Liver (tissue), 9 donors: ENCODE data around the gene UBR4. TPM values are rescaled to one million over a fixed set of nuclear protein-coding genes. Genes with fewer than 3 reads are reported as not detected.

Experiments
- DNase-seq: peaks from one replicate; pipeline ENCODE4 v3.0.0-alpha.2; 2017; ENCODE audit warnings: low spot score
- H3K27ac ChIP-seq, 2 donors: one replicate each; pipeline ENCODE4 v1.7.0; 2013; ENCODE audit warnings: inconsistent platforms in 2 of 2, low read length in 2 of 2, control low read depth in 1 of 2, low read depth in 1 of 2, mild to moderate bottlenecking in 1 of 2
- H3K27me3 ChIP-seq, 4 donors: one replicate each; pipeline versions ENCODE4 v1.6.1 to v1.7.0; 2013; ENCODE audit warnings: low read length in 3 of 4, inconsistent platforms in 1 of 4, mild to moderate bottlenecking in 1 of 4, moderate library complexity in 1 of 4; ENCODE audit not compliant: control insufficient read depth in 4 of 4, insufficient read depth in 4 of 4
- H3K36me3 ChIP-seq, 4 donors: one replicate each; pipeline versions ENCODE4 v1.6.1 to v1.7.0; 2013; ENCODE audit warnings: low read length in 3 of 4, mild to moderate bottlenecking in 3 of 4, low read depth in 1 of 4, moderate library complexity in 1 of 4; ENCODE audit not compliant: control insufficient read depth in 4 of 4, insufficient read depth in 3 of 4
- H3K4me1 ChIP-seq, 4 donors: one replicate each; pipeline versions ENCODE4 v1.6.1 to v1.7.0; 2013; ENCODE audit warnings: low read length in 3 of 4, mild to moderate bottlenecking in 3 of 4, moderate library complexity in 1 of 4; ENCODE audit not compliant: control insufficient read depth in 4 of 4, insufficient read depth in 4 of 4
- H3K4me3 ChIP-seq, 3 donors: one replicate each; pipeline versions ENCODE4 v1.6.1 to v1.7.0; 2013; ENCODE audit warnings: low read length in 3 of 3, control low read depth in 1 of 3, low read depth in 1 of 3, mild to moderate bottlenecking in 1 of 3
- H3K9ac ChIP-seq, 2 donors: one replicate each; pipeline ENCODE4 v1.7.0; 2013; ENCODE audit warnings: low read length in 2 of 2, mild to moderate bottlenecking in 2 of 2, moderate library complexity in 2 of 2, control low read depth in 1 of 2, low read depth in 1 of 2
- H3K9me3 ChIP-seq, 4 donors: one replicate each; pipeline versions ENCODE4 v1.6.1 to v1.7.0; 2013; ENCODE audit warnings: low read length in 3 of 4; ENCODE audit not compliant: control insufficient read depth in 4 of 4
- ATF3 ChIP-seq: IDR thresholded peaks from 2 replicates; pipeline ENCODE4 v1.6.1; 2016; ENCODE audit warnings: antibody characterized with exemption
- CTCF ChIP-seq: fragments of 150-350 bp; IDR thresholded peaks from 2 replicates; pipeline ENCODE4 v1.5.1; 2017; ENCODE audit warnings: improper control_type of control experiment, low read depth, low read length; ENCODE audit not compliant: missing input control
- EGR1 ChIP-seq, 2 donors: IDR thresholded peaks; 2 replicates each; pipeline ENCODE4 v1.6.1; 2016 to 2018; ENCODE audit warnings: antibody characterized with exemption in 2 of 2, low read depth in 2 of 2
- FOXA1 ChIP-seq: IDR thresholded peaks from 2 replicates; pipeline ENCODE4 v1.6.1; 2016; ENCODE audit warnings: antibody characterized with exemption
- FOXA2 ChIP-seq: IDR thresholded peaks from 2 replicates; pipeline ENCODE4 v1.6.1; 2016; ENCODE audit warnings: antibody characterized with exemption
- GABPA ChIP-seq, 2 donors: IDR thresholded peaks in 1 of 2; conservative IDR thresholded peaks in 1 of 2; 2 replicates each; pipeline ENCODE4 v1.6.1; 2016; ENCODE audit warnings: antibody characterized with exemption in 2 of 2, mild to moderate bottlenecking in 1 of 2, moderate library complexity in 1 of 2
- HNF4A ChIP-seq, 2 donors: conservative IDR thresholded peaks; 2 replicates each; pipeline ENCODE4 v1.6.1; 2016; ENCODE audit warnings: antibody characterized with exemption in 2 of 2, mild to moderate bottlenecking in 2 of 2
- HNF4G ChIP-seq: IDR thresholded peaks from 2 replicates; pipeline ENCODE4 v1.6.1; 2016; ENCODE audit warnings: antibody characterized with exemption
- JUND ChIP-seq, 2 donors: IDR thresholded peaks; 2 replicates each; pipeline ENCODE4 v1.6.1; 2016; ENCODE audit warnings: antibody characterized with exemption in 2 of 2
- MAX ChIP-seq: IDR thresholded peaks from 2 replicates; pipeline ENCODE4 v1.6.1; 2016; ENCODE audit warnings: antibody characterized with exemption
- NR2F2 ChIP-seq: IDR thresholded peaks from 2 replicates; pipeline ENCODE4 v1.6.1; 2016; ENCODE audit warnings: antibody characterized with exemption
- RAD21 ChIP-seq, 2 donors: IDR thresholded peaks; 2 replicates each; pipeline ENCODE4 v1.6.1; 2016; ENCODE audit warnings: antibody characterized with exemption in 2 of 2, mild to moderate bottlenecking in 2 of 2
- REST ChIP-seq: IDR thresholded peaks from 2 replicates; pipeline ENCODE4 v1.6.1; 2016; ENCODE audit warnings: antibody characterized with exemption, mild to moderate bottlenecking
- RXRA ChIP-seq, 2 donors: IDR thresholded peaks; 2 replicates each; pipeline ENCODE4 v1.6.1; 2017 to 2018; ENCODE audit warnings: antibody characterized with exemption in 2 of 2, mild to moderate bottlenecking in 1 of 2
- SP1 ChIP-seq: IDR thresholded peaks from 2 replicates; pipeline ENCODE4 v1.6.1; 2018; ENCODE audit warnings: antibody characterized with exemption, mild to moderate bottlenecking
- TAF1 ChIP-seq: conservative IDR thresholded peaks from 2 replicates; pipeline ENCODE4 v1.6.1; 2016; ENCODE audit warnings: antibody characterized with exemption, mild to moderate bottlenecking
- YY1 ChIP-seq: IDR thresholded peaks from 2 replicates; pipeline ENCODE4 v1.6.1; 2016; ENCODE audit warnings: antibody characterized with exemption, mild to moderate bottlenecking
- ZBTB33 ChIP-seq: IDR thresholded peaks from 2 replicates; pipeline ENCODE4 v1.6.1; 2016; ENCODE audit warnings: antibody characterized with exemption
- WGBS: extraction: QIAGEN DNeasy Blood & Tissue Kit; methylation state at CpG from one replicate; pipeline ENCODE4 v1.1.7; 2013; 5-methylcytosine and 5-hydroxymethylcytosine counted together
- polyA plus RNA-seq, 2 donors: library from polyadenylated mRNA; stranded (reverse) in 1 of 2; unstranded in 1 of 2; fragments of 200-250 nt in 1 of 2; fragments of >200 nt in 1 of 2; fragmentation: Nextera tagmentation in 1 of 2; extraction: Ambion mirVana in 1 of 2; gene quantifications; one replicate each; pipeline versions ENCODE4 v1.2.1 to v1.2.3, GENCODE V29; 2013 to 2015
- total RNA-seq, 2 donors: library from RNA; depleted of rRNA; stranded (reverse); fragments of >200 nt; gene quantifications; one replicate each; pipeline ENCODE4 v1.2.3, GENCODE V29; 2014
- donor health status: healthy.
- donor health status: healthy.
- donor health status: healthy.
- donor health status: healthy.
- donor health status: healthy.

Gene UBR4
- total and polyA plus RNA-seq, 4 donors: 45.4 to 156 (median 86.9) TPM

- no peaks in the 10 kb centered on the region for H3K27me3 ChIP-seq
- peak overlapping the region in 1 of 2 donors; percentile 70 for H3K9ac ChIP-seq
- H3K4me1 ChIP-seq: peaks cover 16 to 48% (median 44%) of the 10 kb centered on the region in 4 donors
- H3K36me3 ChIP-seq: peaks cover 12 to 54% (median 39%) of the 10 kb centered on the region in 4 donors
- TF ChIP-seq EGR1 (IDR thresholded peaks at IDR 0.05; ENCODE audit: low read depth in 2 of 2) (no peak), HNF4G (no peak), ATF3 (no peak), FOXA1 (no peak), GABPA (IDR thresholded peaks at IDR 0.05 in 1 of 2, conservative IDR thresholded peaks at IDR 0.05 in 1 of 2) (no peak), MAX (no peak)
- no peak for DNase-seq
- no peaks in the 10 kb centered on the region for H3K9me3 ChIP-seq
- WGBS: 84% methylated on average over 3 of the region's 3 CpGs
- H3K4me3 ChIP-seq: no peak overlapping the region
- peak overlapping the region; percentile 88 to 90 for H3K27ac ChIP-seq
These were observed 129.3 kb downstream of the UBR4 start for GRCh38 chr1:19080721-19081120.

- H3K9ac ChIP-seq: peak overlapping the region in 1 of 2 donors; percentile 70
- 35% methylated on average over 16 of the region's 16 CpGs for WGBS
- peaks cover 10 to 49% (median 38%) of the 10 kb centered on the region in 4 donors for H3K36me3 ChIP-seq
- peak; percentile 50 to 78 for TF ChIP-seq HNF4A (conservative IDR thresholded peaks at IDR 0.05)
- no peak for TF ChIP-seq HNF4G
- no peak for TF ChIP-seq TAF1
- TF ChIP-seq ZBTB33: peak; percentile 85
- peak in 1 of 2 donors; percentile 78 for TF ChIP-seq JUND (IDR thresholded peaks at IDR 0.05)
- TF ChIP-seq ATF3: peak; percentile 46
- TF ChIP-seq EGR1 (IDR thresholded peaks at IDR 0.05; ENCODE audit: low read depth in 2 of 2): peak; percentile 40 to 92
- no peak for TF ChIP-seq NR2F2
- peak; percentile 82 for TF ChIP-seq MAX
- peak; percentile 48 to 56 for TF ChIP-seq RAD21 (IDR thresholded peaks at IDR 0.05)
- TF ChIP-seq FOXA1: no peak
- no peak for TF ChIP-seq GABPA (IDR thresholded peaks at IDR 0.05 in 1 of 2, conservative IDR thresholded peaks at IDR 0.05 in 1 of 2)
- peak; percentile 73 for TF ChIP-seq SP1
- peak; percentile 45 to 94 for TF ChIP-seq RXRA (IDR thresholded peaks at IDR 0.05)
- TF ChIP-seq CTCF: no peak
- no peak for TF ChIP-seq REST
- TF ChIP-seq FOXA2: peak; percentile 42
- TF ChIP-seq YY1: peak; percentile 97
- DNase-seq: no peak
- H3K9me3 ChIP-seq: no peaks in the 10 kb centered on the region
- no peaks in the 10 kb centered on the region for H3K27me3 ChIP-seq
- H3K4me3 ChIP-seq: no peak overlapping the region
- peaks cover 20 to 56% (median 52%) of the 10 kb centered on the region in 4 donors for H3K4me1 ChIP-seq
- H3K27ac ChIP-seq: peak overlapping the region; percentile 88 to 90
These were observed 130.3 kb downstream of the UBR4 start for GRCh38 chr1:19079541-19080472.
